GM12872 (cell line): Measurements from ENCODE around the gene CELSR1.

Experiments
- CTCF ChIP-seq: IDR thresholded peaks from 3 replicates; pipeline ENCODE4 v1.5.1; 2011; ENCODE audit warnings: low read depth, mild to moderate bottlenecking, low read length, moderate library complexity; ENCODE audit not compliant: insufficient read depth

The CELSR1 gene

GRCh38 chr22:46537225-46537945 lies at the start of gene CELSR1:
CELSR1 (minus strand) TSS chr22:46537620; CDS start chr22:46537170, 450 bp downstream.
- no peak for TF ChIP-seq CTCF

GRCh38 chr22:46587061-46587460 lies 49.6 kb upstream of the CELSR1 start:
- TF ChIP-seq CTCF, result no peak

- TF ChIP-seq CTCF, result no peak
Observed at GRCh38 chr22:46586531-46587011, 49.2 kb upstream of the CELSR1 start.

GRCh38 chr22:46586123-46586519 lies 48.7 kb upstream of the CELSR1 start:
- no peak for TF ChIP-seq CTCF

- no peak for TF ChIP-seq CTCF
Observed at GRCh38 chr22:46585340-46586122, 48.1 kb upstream of the CELSR1 start.

- no peak for TF ChIP-seq CTCF
Observed at GRCh38 chr22:46584081-46584921, 46.9 kb upstream of the CELSR1 start.

GRCh38 chr22:46583571-46583970 lies 46.2 kb upstream of the CELSR1 start:
- no peak for TF ChIP-seq CTCF
